ENCODE results near the gene RPS27A. TPM values are rescaled to one million over a fixed set of nuclear protein-coding genes. Genes with fewer than 3 reads are reported as not detected.

RPS27A gene
- total and polyA plus RNA-seq, 10 of the 15 experiments (the other 5 are each of a cell fraction or from before 2014, with no cell fraction given), result 1,460 to 4,705 (median 1,996) TPM

DNA sequence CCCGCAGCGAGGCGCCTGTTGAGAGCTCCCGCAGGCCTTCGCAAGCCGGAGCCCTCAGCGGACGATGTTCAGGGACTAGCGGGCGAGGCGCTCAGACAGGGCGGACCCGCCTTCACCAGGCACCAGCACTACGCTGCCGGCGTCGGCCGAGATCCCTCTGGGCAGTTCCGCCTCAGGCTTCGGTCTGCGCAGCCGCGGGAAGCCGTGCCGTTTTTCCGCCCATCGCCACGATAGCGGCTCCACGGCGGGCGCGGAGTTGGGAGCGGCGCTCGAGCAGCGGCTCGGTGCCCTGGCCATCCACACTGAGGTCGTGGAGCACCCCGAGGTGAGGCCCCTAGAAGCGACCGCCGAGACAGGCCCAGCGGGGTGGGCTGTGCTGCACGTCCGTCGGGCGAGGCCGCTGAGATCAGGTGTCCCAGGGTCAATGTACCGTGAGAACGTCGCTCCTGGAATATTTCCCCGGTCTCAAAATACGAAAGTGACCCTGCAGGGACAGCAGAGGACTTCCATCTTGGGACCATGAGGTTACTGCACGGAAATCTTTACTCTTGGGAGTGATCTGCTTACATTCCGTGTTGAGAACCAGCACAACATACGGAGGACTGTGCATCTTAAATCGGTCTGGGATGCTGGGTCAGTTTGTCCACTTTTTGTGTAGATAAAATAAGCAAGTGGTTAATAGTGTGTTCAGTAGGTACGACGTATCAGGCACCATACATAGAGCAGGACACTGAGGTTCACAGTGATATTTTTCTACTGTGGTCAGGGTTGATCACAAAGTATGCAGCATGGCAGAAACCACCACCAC lies 49.8 kb downstream of the RPS27A start:
- peak overlapping the region; percentile 69 for H3K27ac ChIP-seq (ENCODE audit: control insufficient read depth, insufficient read depth)
- SMC1A ChIA-PET (ENCODE audit: uncharacterized antibody, unreplicated experiment), result interaction anchor here (0.8 to 2.1 kb wide), 3 partner anchors 12 to 22 kb away, joined by 3 to 9 read pairs (median 3); partner anchors contain the start of gene MTIF2
- peak overlapping the region; percentile 75 for H3K9ac ChIP-seq (ENCODE audit: control insufficient read depth, insufficient read depth, low read length)
- in situ Hi-C loops (cut with MboI) (no loop called here), intact Hi-C loops (cut with micrococcal nuclease; ENCODE audit: unreplicated experiment) (loop anchor here (2.0 to 10.0 kb wide), 2 partner anchors 50 to 332 kb away; partner anchors contain the start of genes CLHC1, PPP4R3B and RPS27A)
- H4K20me1 ChIP-seq (ENCODE audit: control insufficient read depth, insufficient read depth), result no peaks in the 10 kb centered on the region
- FAIRE-seq (peak; percentile 90), DNase-seq (ENCODE audit: low read depth, low spot score) (peak; percentile 56), ATAC-seq (peak; percentile 99)
- no peaks in the 10 kb centered on the region; a peak in 1 of 4 replicates for H3K36me3 ChIP-seq (ENCODE audit: control insufficient read depth in 2 of 2, insufficient read depth in 2 of 2, low read length in 1 of 2)
- peak overlapping the region; percentile 84 for H2AFZ ChIP-seq (ENCODE audit: control insufficient read depth, low read depth, low read length)
- peaks cover 4% of the 10 kb centered on the region; the same call in 1 of the 2 replicates for H3K4me1 ChIP-seq (ENCODE audit: control insufficient read depth, insufficient read depth, low read length)
- TSS peak; percentile 84 for BruUV-seq (replicated peaks)
- 4% methylated on average over 60 of the region's 60 CpGs for WGBS (ENCODE audit: insufficient coverage, insufficient replicate concordance, low lambda C conversion rate, missing lambda C conversion rate)
- RAD21 ChIA-PET (ENCODE audit: unreplicated experiment), result interaction anchor here (1.2 kb wide), 1 partner anchor 12 kb away, joined by 3 read pairs; no protein-coding TSS in a partner anchor
- peak overlapping the region; percentile 77 for H3K4me3 ChIP-seq
- peaks cover 16% of the 10 kb centered on the region for H3K79me2 ChIP-seq (ENCODE audit: control insufficient read depth, insufficient read depth, low read length)
- no peaks in the 10 kb centered on the region for H3K27me3 ChIP-seq (replicated peaks in 1 of 2; ENCODE audit: control insufficient read depth in 2 of 2, insufficient read depth in 2 of 2, low read length in 1 of 2)
- CTCF ChIA-PET, result interaction anchor here (1.3 kb wide), 1 partner anchor 14 kb away, joined by 3 read pairs; no protein-coding TSS in a partner anchor
- no peaks in the 10 kb centered on the region for H3K9me3 ChIP-seq (replicated peaks; ENCODE audit: control insufficient read depth, insufficient read depth, low read length)
- peak overlapping the region; percentile 76 for H3K4me2 ChIP-seq (ENCODE audit: control insufficient read depth, insufficient read depth)
- POLR2A ChIA-PET, result no interaction called here
- TF ChIP-seq WRNIP1 (IDR thresholded peaks at IDR 0.05; ENCODE audit: borderline replicate concordance, low read depth, low read length) (no peak), LARP7 (IDR thresholded peaks at IDR 0.05) (peak; percentile 79), CREM (IDR thresholded peaks at IDR 0.05; ENCODE audit: low read depth) (no peak), NFIC (IDR thresholded peaks at IDR 0.05; ENCODE audit: low read depth, low read length) (no peak), RELA (IDR thresholded peaks at IDR 0.05; ENCODE audit: borderline replicate concordance, partially characterized antibody) (peak; percentile 35), ZNF687 (IDR thresholded peaks at IDR 0.05) (peak; percentile 89), ATF2 (IDR thresholded peaks at IDR 0.05; ENCODE audit: low read length) (no peak), SKIL (IDR thresholded peaks at IDR 0.05; ENCODE audit: low read depth, poor library complexity, severe bottlenecking) (no peak)
- TF ChIP-seq, protein P1, sequence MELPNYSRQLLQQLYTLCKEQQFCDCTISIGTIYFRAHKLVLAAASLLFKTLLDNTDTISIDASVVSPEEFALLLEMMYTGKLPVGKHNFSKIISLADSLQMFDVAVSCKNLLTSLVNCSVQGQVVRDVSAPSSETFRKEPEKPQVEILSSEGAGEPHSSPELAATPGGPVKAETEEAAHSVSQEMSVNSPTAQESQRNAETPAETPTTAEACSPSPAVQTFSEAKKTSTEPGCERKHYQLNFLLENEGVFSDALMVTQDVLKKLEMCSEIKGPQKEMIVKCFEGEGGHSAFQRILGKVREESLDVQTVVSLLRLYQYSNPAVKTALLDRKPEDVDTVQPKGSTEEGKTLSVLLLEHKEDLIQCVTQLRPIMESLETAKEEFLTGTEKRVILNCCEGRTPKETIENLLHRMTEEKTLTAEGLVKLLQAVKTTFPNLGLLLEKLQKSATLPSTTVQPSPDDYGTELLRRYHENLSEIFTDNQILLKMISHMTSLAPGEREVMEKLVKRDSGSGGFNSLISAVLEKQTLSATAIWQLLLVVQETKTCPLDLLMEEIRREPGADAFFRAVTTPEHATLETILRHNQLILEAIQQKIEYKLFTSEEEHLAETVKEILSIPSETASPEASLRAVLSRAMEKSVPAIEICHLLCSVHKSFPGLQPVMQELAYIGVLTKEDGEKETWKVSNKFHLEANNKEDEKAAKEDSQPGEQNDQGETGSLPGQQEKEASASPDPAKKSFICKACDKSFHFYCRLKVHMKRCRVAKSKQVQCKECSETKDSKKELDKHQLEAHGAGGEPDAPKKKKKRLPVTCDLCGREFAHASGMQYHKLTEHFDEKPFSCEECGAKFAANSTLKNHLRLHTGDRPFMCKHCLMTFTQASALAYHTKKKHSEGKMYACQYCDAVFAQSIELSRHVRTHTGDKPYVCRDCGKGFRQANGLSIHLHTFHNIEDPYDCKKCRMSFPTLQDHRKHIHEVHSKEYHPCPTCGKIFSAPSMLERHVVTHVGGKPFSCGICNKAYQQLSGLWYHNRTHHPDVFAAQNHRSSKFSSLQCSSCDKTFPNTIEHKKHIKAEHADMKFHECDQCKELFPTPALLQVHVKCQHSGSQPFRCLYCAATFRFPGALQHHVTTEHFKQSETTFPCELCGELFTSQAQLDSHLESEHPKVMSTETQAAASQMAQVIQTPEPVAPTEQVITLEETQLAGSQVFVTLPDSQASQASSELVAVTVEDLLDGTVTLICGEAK (IDR thresholded peaks at IDR 0.05; ENCODE audit: borderline replicate concordance), result no peak; the same call in 1 of the 2 replicates

All from GM12878 (cell line).